GM19468 (cell line): Measurements from ENCODE around the gene C1orf174.

Experiments
- ATAC-seq: cut with Tn5 transposase; IDR thresholded peaks from one replicate; pipeline ENCODE4 v1.9.1; 2021; ENCODE audit warnings: mild to moderate bottlenecking, moderate library complexity, moderate number of reproducible peaks; ENCODE audit not compliant: unreplicated experiment; ENCODE audit errors: extremely low read depth

Gene C1orf174

GRCh38 chr1:3846541-3846940 lies 53.5 kb downstream of the C1orf174 start:
- ATAC-seq = no peak

- no peak for ATAC-seq
Measured at GRCh38 chr1:3842912-3843311, 57.2 kb downstream of the C1orf174 start.

DNA sequence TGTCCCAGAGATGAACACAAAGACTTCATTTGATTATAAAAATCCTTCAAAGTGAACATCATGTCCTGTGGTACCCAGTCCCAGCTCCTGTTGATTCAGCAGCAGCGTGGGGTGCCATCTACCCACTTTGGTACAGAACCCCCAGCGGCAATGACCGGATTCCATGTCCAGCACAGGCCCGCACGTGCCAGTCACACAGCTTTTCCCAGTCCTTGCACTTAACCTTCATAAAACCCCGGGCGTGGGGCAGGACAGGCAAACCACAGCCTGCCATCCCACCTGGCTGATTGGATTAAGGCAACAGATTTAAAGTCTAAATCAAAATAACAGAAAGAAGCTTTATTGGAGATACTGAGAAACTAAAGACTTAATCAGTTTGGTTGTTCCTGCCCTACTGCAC lies 58.6 kb downstream of the C1orf174 start:
- no peak for ATAC-seq
